KMS-11 (cell line): ENCODE data around the gene EPS8L1.

Experiments used
- H2AFZ ChIP-seq: fragments of 200-600 bp; sonication (generic); 2 replicates; pipeline ENCODE4 v1.6.1; 2016; ENCODE audit warnings: antibody characterized with exemption, mixed run types, low read depth
- H3K27ac ChIP-seq: fragments of 200-600 bp; sonication (generic); 2 replicates; pipeline ENCODE4 v1.6.1; 2016; ENCODE audit warnings: mild to moderate bottlenecking, mixed run types
- H3K27me3 ChIP-seq: fragments of 200-600 bp; sonication (generic); 2 replicates; pipeline ENCODE4 v1.6.1; 2017; ENCODE audit warnings: mild to moderate bottlenecking, low read depth, mixed run types, moderate library complexity; ENCODE audit not compliant: insufficient read depth
- H3K36me3 ChIP-seq: fragments of 200-600 bp; sonication (generic); 2 replicates; pipeline ENCODE4 v1.6.1; 2017; ENCODE audit warnings: mild to moderate bottlenecking, mixed run types; ENCODE audit not compliant: insufficient read depth
- H3K4me1 ChIP-seq: fragments of 200-600 bp; sonication (generic); 2 replicates; pipeline ENCODE4 v1.6.1; 2016; ENCODE audit warnings: mild to moderate bottlenecking, low read depth, mixed run types; ENCODE audit not compliant: poor library complexity, severe bottlenecking
- H3K4me2 ChIP-seq: fragments of 200-600 bp; sonication (generic); 2 replicates; pipeline ENCODE4 v1.7.0; 2016; ENCODE audit warnings: mild to moderate bottlenecking, mixed run types
- H3K4me3 ChIP-seq: fragments of 200-600 bp; sonication (generic); IDR thresholded peaks from 2 replicates; pipeline ENCODE4 v1.6.1; 2017; ENCODE audit warnings: low read depth, low read length, mixed read lengths; ENCODE audit not compliant: insufficient read depth
- H3K79me2 ChIP-seq: fragments of 200-600 bp; sonication (generic); 2 replicates; pipeline ENCODE4 v1.6.1; 2016; ENCODE audit warnings: low read depth, mixed run types; ENCODE audit not compliant: insufficient read depth
- H3K9ac ChIP-seq: fragments of 200-600 bp; sonication (generic); 2 replicates; pipeline ENCODE4 v1.6.1; 2016; ENCODE audit warnings: mild to moderate bottlenecking, mixed run types
- H4K20me1 ChIP-seq: fragments of 200-600 bp; sonication (generic); 2 replicates; pipeline ENCODE4 v1.6.1; 2016; ENCODE audit warnings: mild to moderate bottlenecking, mixed run types; ENCODE audit not compliant: insufficient read depth
- CTCF ChIP-seq: fragments of 200-600 bp; sonication (generic); conservative IDR thresholded peaks from 2 replicates; pipeline ENCODE4 v1.6.1; 2017; ENCODE audit warnings: low read depth, mild to moderate bottlenecking, antibody characterized with exemption, low read length, moderate library complexity, mixed read lengths

The EPS8L1 gene

GRCh38 chr19:55044286-55044685 lies 31.4 kb upstream of the EPS8L1 start:
- no peak overlapping the region for H3K9ac ChIP-seq
- no peaks in the 10 kb centered on the region for H3K36me3 ChIP-seq
- H4K20me1 ChIP-seq, result no peaks in the 10 kb centered on the region
- H3K27ac ChIP-seq, result no peak overlapping the region
- no peak overlapping the region for H3K4me3 ChIP-seq
- no peaks in the 10 kb centered on the region for H3K4me1 ChIP-seq
- H3K4me2 ChIP-seq, result no peak overlapping the region
- H3K79me2 ChIP-seq, result no peaks in the 10 kb centered on the region
- no peaks in the 10 kb centered on the region for H3K27me3 ChIP-seq
- TF ChIP-seq CTCF, result no peak
- H2AFZ ChIP-seq, result no peak overlapping the region

DNA sequence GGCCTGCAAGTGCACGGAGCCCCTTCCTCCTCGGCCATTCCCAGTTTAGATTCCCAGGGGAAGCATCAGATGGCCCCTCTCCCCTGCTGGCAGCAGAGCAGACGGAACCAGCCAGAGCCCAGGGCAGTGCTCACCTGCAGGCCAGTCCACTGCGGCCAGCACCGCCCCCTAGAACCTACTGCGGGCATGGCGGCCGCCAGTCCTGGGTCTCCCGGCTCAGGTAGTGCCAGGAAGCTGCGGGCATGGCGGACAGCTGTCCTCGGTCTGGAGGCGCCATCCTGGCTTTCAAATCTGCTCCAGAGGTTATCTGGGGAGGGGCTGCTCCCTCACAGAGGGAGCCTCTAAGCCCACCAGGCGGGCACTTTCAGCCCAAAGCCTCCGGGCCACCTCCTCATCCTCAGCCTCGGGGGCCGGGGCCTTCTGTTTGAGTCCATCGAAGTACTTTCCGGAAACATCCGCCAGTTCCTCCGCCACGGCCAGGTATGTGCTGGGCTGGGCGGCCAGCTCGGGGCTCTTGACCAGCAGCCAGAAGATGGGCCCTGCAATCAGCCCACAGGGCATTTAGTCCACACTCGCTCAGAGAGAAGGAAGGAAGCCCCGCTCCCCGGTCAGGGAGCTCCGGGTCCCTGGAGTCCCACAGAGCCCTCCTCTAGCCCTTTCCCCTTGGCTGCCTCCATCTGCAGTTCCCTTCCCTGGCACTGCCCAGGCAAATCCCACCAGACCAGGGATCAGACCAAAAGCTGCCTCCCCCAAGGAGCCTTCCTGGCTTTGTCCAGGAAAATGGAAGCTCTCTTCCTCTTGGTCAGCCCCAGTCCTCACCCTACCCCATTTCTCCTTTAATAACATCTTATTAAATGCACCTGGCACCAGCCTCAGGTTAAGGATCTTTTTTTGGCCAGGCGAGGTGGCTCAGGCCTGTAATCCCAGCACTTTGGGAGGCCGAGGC lies 30.6 kb upstream of the EPS8L1 start:
- Histone ChIP-seq H3K4me1 (no peaks in the 10 kb centered on the region), H3K36me3 (no peaks in the 10 kb centered on the region), H3K27ac (no peak overlapping the region), H3K79me2 (no peaks in the 10 kb centered on the region), H2AFZ (no peak overlapping the region), H3K4me3 (no peak overlapping the region), H4K20me1 (no peaks in the 10 kb centered on the region), H3K27me3 (no peaks in the 10 kb centered on the region), H3K9ac (no peak overlapping the region), H3K4me2 (no peak overlapping the region)
- TF ChIP-seq CTCF, result no peak

DNA sequence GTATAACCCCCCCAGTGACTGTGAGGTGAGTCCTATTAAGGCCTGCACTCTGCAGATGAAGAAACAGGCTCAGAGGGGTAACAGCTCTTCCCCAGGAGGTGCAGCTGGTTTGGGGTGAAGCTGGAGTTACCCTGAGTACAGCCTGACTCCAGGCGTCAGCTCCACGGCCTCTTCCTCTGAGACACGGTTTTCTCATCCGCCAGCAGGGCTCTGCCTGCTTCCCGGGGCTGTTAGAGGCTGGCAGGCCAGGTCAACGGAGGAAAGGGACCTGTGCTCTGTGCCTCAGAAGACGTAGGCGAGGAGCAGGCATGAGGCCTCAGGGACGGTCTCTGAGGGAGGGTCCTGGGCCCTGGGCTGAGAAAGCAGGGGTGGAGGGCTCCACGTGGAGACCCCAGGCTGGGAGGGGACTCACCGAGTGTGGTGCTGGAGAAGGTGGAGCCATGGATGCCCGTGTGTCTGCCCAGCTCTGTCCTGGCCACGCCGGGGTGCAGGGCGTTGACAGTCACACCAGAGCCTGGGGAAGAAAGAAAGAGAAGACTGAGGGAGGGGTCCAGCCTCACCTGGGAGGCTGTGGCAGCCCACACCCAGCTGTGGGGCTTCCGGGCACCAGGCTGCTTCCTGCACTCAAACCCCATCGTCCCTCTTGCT lies 28.6 kb upstream of the EPS8L1 start:
- H3K27ac ChIP-seq, result no peak overlapping the region
- H4K20me1 ChIP-seq, result no peaks in the 10 kb centered on the region
- H3K36me3 ChIP-seq, result no peaks in the 10 kb centered on the region
- no peaks in the 10 kb centered on the region for H3K4me1 ChIP-seq
- no peak overlapping the region for H3K9ac ChIP-seq
- H2AFZ ChIP-seq, result no peak overlapping the region
- 0 out of 2 replicates have a peak, but pooled peaks cover 2% of the 10 kb centered on the region for H3K27me3 ChIP-seq
- H3K4me2 ChIP-seq, result no peak overlapping the region
- H3K4me3 ChIP-seq, result no peak overlapping the region
- no peak for TF ChIP-seq CTCF
- H3K79me2 ChIP-seq, result no peaks in the 10 kb centered on the region

DNA sequence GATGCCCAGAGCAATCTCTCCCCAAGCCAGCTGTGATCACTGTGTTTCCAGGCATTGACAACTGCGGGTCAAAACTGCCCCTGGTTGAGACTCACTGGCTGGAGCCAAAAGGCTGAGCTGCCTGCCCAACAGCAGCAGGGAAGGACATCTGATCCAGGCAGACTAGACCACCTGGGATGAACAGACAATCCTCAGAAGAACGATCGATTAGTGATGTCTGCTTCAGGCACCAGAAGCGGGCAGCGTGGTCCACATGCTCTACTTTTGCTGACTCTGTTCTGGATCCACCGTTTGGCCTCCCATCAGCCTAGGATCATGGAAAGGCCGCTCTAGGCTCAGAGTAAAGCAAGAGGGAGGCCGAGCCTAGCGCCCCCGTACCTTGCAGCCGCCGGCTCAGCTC lies 27.7 kb upstream of the EPS8L1 start:
- no peaks in the 10 kb centered on the region for H3K79me2 ChIP-seq
- no peaks in the 10 kb centered on the region for H3K36me3 ChIP-seq
- H3K27me3 ChIP-seq, result peaks cover 2% of the 10 kb centered on the region; the same call in 1 of the 2 replicates
- H3K4me1 ChIP-seq, result no peaks in the 10 kb centered on the region
- no peak overlapping the region for H3K9ac ChIP-seq
- no peak overlapping the region for H3K27ac ChIP-seq
- H3K4me3 ChIP-seq, result no peak overlapping the region
- H3K4me2 ChIP-seq, result no peak overlapping the region
- TF ChIP-seq CTCF, result no peak
- no peaks in the 10 kb centered on the region for H4K20me1 ChIP-seq
- no peak overlapping the region for H2AFZ ChIP-seq
